Transverse colon (tissue), 4 donors: ENCODE measurements around the gene PERM1.

Experiments
- CTCF ChIP-seq, 5 experiments: fragments of 200-600 bp in 3 of 5; fragments of 450-650 bp in 2 of 5; sonication (generic) in 3 of 5; IDR thresholded peaks; 1 replicate in 2 of 5; 2 replicates in 3 of 5; pipeline ENCODE4 v1.5.1; 2016 to 2017; ENCODE audit warnings: antibody characterized with exemption in 5 of 5, inconsistent platforms in 3 of 5, mild to moderate bottlenecking in 2 of 5, moderate library complexity in 1 of 5
- EP300 ChIP-seq: sonication (generic); formaldehyde crosslinking; IDR thresholded peaks from one replicate; pipeline ENCODE4 v1.6.1; 2017; ENCODE audit warnings: antibody characterized with exemption, low read depth
- POLR2A ChIP-seq: fragments of 450-650 bp; IDR thresholded peaks from one replicate; pipeline ENCODE4 v1.6.1; 2016; ENCODE audit warnings: antibody characterized with exemption, mild to moderate bottlenecking, moderate library complexity
- POLR2AphosphoS5 ChIP-seq, 3 donors: sonication (generic); formaldehyde crosslinking; IDR thresholded peaks; one replicate each; pipeline ENCODE4 v1.6.1; 2016; ENCODE audit warnings: antibody characterized with exemption in 3 of 3

GRCh38 chr1:1025730-1026129, 43.8 kb upstream of the PERM1 start:
- TF ChIP-seq POLR2A (no peak), CTCF (IDR thresholded peaks at IDR 0.05) (no peak), POLR2AphosphoS5 (IDR thresholded peaks at IDR 0.05) (no peak), EP300 (no peak)
